CD4-positive, CD25-positive, alpha-beta regulatory T cell (primary cell): ENCODE data around the gene AFM. TPM values are rescaled to one million over a fixed set of nuclear protein-coding genes. Genes with fewer than 3 reads are reported as not detected.

Experiments used
- ATAC-seq, 2 donors: fragments of 150-1000 bp; cut with Tn5 transposase; one replicate each; pipeline ENCODE4 v1.10.0; 2021; ENCODE audit warnings: low read depth in 2 of 2, moderate number of reproducible peaks in 2 of 2, moderate library complexity in 1 of 2
- DNase-seq, 3 donors: peaks; one replicate each; pipeline versions ENCODE4 v3.0.0 to v3.0.0-alpha.2; 2012 to 2022; ENCODE audit warnings: mixed read lengths in 1 of 3
- H3K27ac ChIP-seq: one replicate; pipeline ENCODE4 v1.7.0; 2013; ENCODE audit warnings: mild to moderate bottlenecking, low read length; ENCODE audit not compliant: insufficient read depth, poor library complexity, severe bottlenecking
- H3K27me3 ChIP-seq: one replicate; pipeline ENCODE4 v1.7.0; 2013; ENCODE audit warnings: low read length; ENCODE audit not compliant: control insufficient read depth, insufficient read depth
- H3K36me3 ChIP-seq: one replicate; pipeline ENCODE4 v1.7.0; 2013; ENCODE audit warnings: mild to moderate bottlenecking, low read length, moderate library complexity; ENCODE audit not compliant: control insufficient read depth, insufficient read depth
- H3K4me1 ChIP-seq: 2 replicates; pipeline ENCODE4 v1.7.0; 2013; ENCODE audit warnings: mild to moderate bottlenecking, low read length; ENCODE audit not compliant: insufficient read depth, control insufficient read depth, poor library complexity, severe bottlenecking
- H3K4me3 ChIP-seq: one replicate; pipeline ENCODE4 v1.7.0; 2013; ENCODE audit warnings: low read depth, mild to moderate bottlenecking, low read length, moderate library complexity
- H3K9me3 ChIP-seq, 2 experiments: 1 replicate in 1 of 2; 2 replicates in 1 of 2; pipeline ENCODE4 v1.7.0; 2013; ENCODE audit warnings: low read length in 2 of 2, mild to moderate bottlenecking in 1 of 2, moderate library complexity in 1 of 2; ENCODE audit not compliant: control insufficient read depth in 2 of 2
- H3K27ac Mint-ChIP-seq, 3 donors: one replicate each; pipeline ENCODE4 v1.8.0; 2020 to 2022; ENCODE audit warnings: mild to moderate bottlenecking in 3 of 3, mixed read lengths in 3 of 3, moderate library complexity in 2 of 3
- H3K27me3 Mint-ChIP-seq: one replicate; pipeline ENCODE4 v1.8.0; 2022; ENCODE audit warnings: mild to moderate bottlenecking, mixed read lengths
- H3K36me3 Mint-ChIP-seq: one replicate; pipeline ENCODE4 v1.8.0; 2020; ENCODE audit warnings: mixed read lengths
- H3K4me1 Mint-ChIP-seq, 4 donors: one replicate each; pipeline ENCODE4 v1.8.0; 2020 to 2022; ENCODE audit warnings: mixed read lengths in 4 of 4, mild to moderate bottlenecking in 1 of 4
- H3K4me3 Mint-ChIP-seq, 4 donors: one replicate each; pipeline ENCODE4 v1.8.0; 2020 to 2022; ENCODE audit warnings: mild to moderate bottlenecking in 4 of 4, mixed read lengths in 4 of 4, moderate library complexity in 3 of 4
- H3K9me3 Mint-ChIP-seq, 7 donors: one replicate each; pipeline ENCODE4 v1.8.0; 2020 to 2022; ENCODE audit warnings: mixed read lengths in 7 of 7, mild to moderate bottlenecking in 3 of 7, moderate library complexity in 2 of 7
- polyA plus RNA-seq, 4 donors: library from polyadenylated mRNA; unstranded; fragments of 300-500 nt; fragmentation: Illumina TruSeq; gene quantifications; one replicate each; pipeline ENCODE4 v1.2.3, GENCODE V29; 2021
- total RNA-seq: library from RNA; stranded (reverse); gene quantifications from one replicate; pipeline ENCODE4 v1.2.3, GENCODE V29; 2022

Gene AFM
- total and polyA plus RNA-seq, 5 donors from 2014 or later, result not detected

DNA sequence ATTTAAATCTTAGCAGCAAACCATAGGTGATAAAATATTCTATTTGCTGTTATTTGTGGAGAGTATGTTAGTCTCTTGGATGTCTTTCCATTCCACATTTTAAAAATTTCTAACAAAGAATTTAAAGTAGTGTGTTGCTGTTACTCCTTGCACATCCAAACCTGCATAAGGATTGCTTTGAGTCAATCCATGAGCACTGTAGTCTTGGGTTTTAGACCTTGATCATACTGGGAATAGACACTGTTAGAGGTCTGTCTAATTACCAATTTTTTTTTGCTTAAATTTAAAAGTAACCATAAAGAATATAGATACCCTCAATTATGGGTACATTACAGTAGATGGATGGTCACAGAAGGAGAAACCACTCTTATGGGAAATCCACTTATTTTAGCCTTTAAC lies 44.0 kb upstream of the AFM start:
- no peak overlapping the region for H3K27ac ChIP-seq
- no peak for DNase-seq
- H3K4me1 ChIP-seq, result no peaks in the 10 kb centered on the region
- H3K4me3 Mint-ChIP-seq, result no peak overlapping the region
- H3K27me3 ChIP-seq, result no peaks in the 10 kb centered on the region
- H3K9me3 ChIP-seq, result no peaks in the 10 kb centered on the region
- peaks cover 0 to 2% (median 0%) of the 10 kb centered on the region in 7 donors for H3K9me3 Mint-ChIP-seq
- no peak overlapping the region for H3K27ac Mint-ChIP-seq
- no peaks in the 10 kb centered on the region for H3K36me3 ChIP-seq
- H3K4me3 ChIP-seq, result no peak overlapping the region
- no peak for ATAC-seq
- H3K36me3 Mint-ChIP-seq, result no peaks in the 10 kb centered on the region
- no peaks in the 10 kb centered on the region for H3K27me3 Mint-ChIP-seq
- no peaks in the 10 kb centered on the region for H3K4me1 Mint-ChIP-seq

- Histone ChIP-seq H3K27ac (no peak overlapping the region), H3K4me3 (no peak overlapping the region), H3K4me1 (no peaks in the 10 kb centered on the region), H3K9me3 (no peaks in the 10 kb centered on the region), H3K36me3 (no peaks in the 10 kb centered on the region), H3K27me3 (no peaks in the 10 kb centered on the region)
- no peak for ATAC-seq
- Mint-ChIP-seq H3K27me3 (no peaks in the 10 kb centered on the region), H3K9me3 (peaks cover 0 to 2% (median 0%) of the 10 kb centered on the region in 7 donors), H3K4me3 (no peak overlapping the region), H3K36me3 (no peaks in the 10 kb centered on the region), H3K27ac (no peak overlapping the region), H3K4me1 (no peaks in the 10 kb centered on the region)
- DNase-seq, result no peak
These were observed 43.5 kb upstream of the AFM start for GRCh38 chr4:73438048-73438447.

- H3K27me3 Mint-ChIP-seq, result no peaks in the 10 kb centered on the region
- H3K27ac Mint-ChIP-seq, result no peak overlapping the region
- H3K4me1 Mint-ChIP-seq, result no peaks in the 10 kb centered on the region
- no peaks in the 10 kb centered on the region for H3K36me3 Mint-ChIP-seq
- peaks cover 0 to 2% (median 0%) of the 10 kb centered on the region in 7 donors for H3K9me3 Mint-ChIP-seq
- no peaks in the 10 kb centered on the region for H3K9me3 ChIP-seq
- no peak overlapping the region for H3K4me3 ChIP-seq
- no peaks in the 10 kb centered on the region for H3K4me1 ChIP-seq
- H3K36me3 ChIP-seq, result no peaks in the 10 kb centered on the region
- no peaks in the 10 kb centered on the region for H3K27me3 ChIP-seq
- DNase-seq, result no peak
- no peak overlapping the region for H3K27ac ChIP-seq
- H3K4me3 Mint-ChIP-seq, result no peak overlapping the region
- ATAC-seq, result no peak
These were observed 42.8 kb upstream of the AFM start for GRCh38 chr4:73438582-73439215.

GRCh38 chr4:73439445-73439844 lies 42.1 kb upstream of the AFM start:
- H3K36me3 ChIP-seq, result no peaks in the 10 kb centered on the region
- Mint-ChIP-seq H3K27ac (no peak overlapping the region), H3K27me3 (no peaks in the 10 kb centered on the region), H3K9me3 (peaks cover 0 to 2% (median 0%) of the 10 kb centered on the region in 7 donors), H3K4me1 (no peaks in the 10 kb centered on the region), H3K36me3 (no peaks in the 10 kb centered on the region), H3K4me3 (no peak overlapping the region)
- H3K27ac ChIP-seq, result no peak overlapping the region
- no peaks in the 10 kb centered on the region for H3K27me3 ChIP-seq
- DNase-seq (no peak), ATAC-seq (no peak)
- H3K9me3 ChIP-seq, result no peaks in the 10 kb centered on the region
- no peak overlapping the region for H3K4me3 ChIP-seq
- H3K4me1 ChIP-seq, result no peaks in the 10 kb centered on the region

DNA sequence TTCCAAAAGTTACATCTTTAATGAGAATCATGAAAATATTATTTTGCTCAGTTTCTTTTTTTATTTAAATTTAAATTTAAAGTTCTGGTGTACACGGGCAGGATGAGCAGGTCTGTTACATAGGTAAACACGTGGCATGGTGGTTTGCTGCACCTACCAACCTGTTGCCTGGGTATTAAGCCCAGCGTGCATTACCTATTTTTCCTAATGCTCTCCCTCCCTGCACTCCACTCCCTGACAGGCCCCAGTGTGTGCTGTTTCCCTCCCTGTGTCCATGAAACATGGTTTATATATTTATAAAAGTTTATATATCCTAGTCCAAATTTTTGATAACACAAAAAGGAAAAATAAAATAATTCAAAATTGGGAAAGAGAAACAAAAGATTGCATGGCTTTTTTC lies 41.6 kb upstream of the AFM start:
- H3K27me3 ChIP-seq, result no peaks in the 10 kb centered on the region
- H3K4me3 ChIP-seq, result no peak overlapping the region
- Mint-ChIP-seq H3K9me3 (peaks cover 0 to 2% (median 0%) of the 10 kb centered on the region in 7 donors), H3K4me1 (no peaks in the 10 kb centered on the region), H3K27ac (no peak overlapping the region), H3K27me3 (no peaks in the 10 kb centered on the region), H3K4me3 (no peak overlapping the region), H3K36me3 (no peaks in the 10 kb centered on the region)
- no peaks in the 10 kb centered on the region for H3K9me3 ChIP-seq
- H3K36me3 ChIP-seq, result no peaks in the 10 kb centered on the region
- ATAC-seq (no peak), DNase-seq (no peak)
- no peaks in the 10 kb centered on the region for H3K4me1 ChIP-seq
- H3K27ac ChIP-seq, result no peak overlapping the region

- Mint-ChIP-seq H3K9me3 (peaks cover 0 to 2% (median 0%) of the 10 kb centered on the region in 7 donors), H3K4me3 (no peak overlapping the region), H3K27me3 (no peaks in the 10 kb centered on the region), H3K36me3 (no peaks in the 10 kb centered on the region), H3K4me1 (no peaks in the 10 kb centered on the region), H3K27ac (no peak overlapping the region)
- no peak for ATAC-seq
- no peak overlapping the region for H3K27ac ChIP-seq
- no peaks in the 10 kb centered on the region for H3K27me3 ChIP-seq
- DNase-seq, result no peak
- H3K4me1 ChIP-seq, result no peaks in the 10 kb centered on the region
- no peak overlapping the region for H3K4me3 ChIP-seq
- H3K36me3 ChIP-seq, result no peaks in the 10 kb centered on the region
- H3K9me3 ChIP-seq, result no peaks in the 10 kb centered on the region
These were observed 40.9 kb upstream of the AFM start for GRCh38 chr4:73440653-73441052.

GRCh38 chr4:73442275-73442674 lies 39.3 kb upstream of the AFM start:
- Mint-ChIP-seq H3K36me3 (no peaks in the 10 kb centered on the region), H3K27ac (no peak overlapping the region), H3K9me3 (peaks cover 0 to 2% (median 0%) of the 10 kb centered on the region in 7 donors), H3K27me3 (no peaks in the 10 kb centered on the region), H3K4me1 (no peaks in the 10 kb centered on the region), H3K4me3 (no peak overlapping the region)
- Histone ChIP-seq H3K27ac (no peak overlapping the region), H3K27me3 (no peaks in the 10 kb centered on the region), H3K9me3 (no peaks in the 10 kb centered on the region), H3K4me1 (no peaks in the 10 kb centered on the region), H3K4me3 (no peak overlapping the region), H3K36me3 (no peaks in the 10 kb centered on the region)
- DNase-seq (no peak), ATAC-seq (no peak)

DNA sequence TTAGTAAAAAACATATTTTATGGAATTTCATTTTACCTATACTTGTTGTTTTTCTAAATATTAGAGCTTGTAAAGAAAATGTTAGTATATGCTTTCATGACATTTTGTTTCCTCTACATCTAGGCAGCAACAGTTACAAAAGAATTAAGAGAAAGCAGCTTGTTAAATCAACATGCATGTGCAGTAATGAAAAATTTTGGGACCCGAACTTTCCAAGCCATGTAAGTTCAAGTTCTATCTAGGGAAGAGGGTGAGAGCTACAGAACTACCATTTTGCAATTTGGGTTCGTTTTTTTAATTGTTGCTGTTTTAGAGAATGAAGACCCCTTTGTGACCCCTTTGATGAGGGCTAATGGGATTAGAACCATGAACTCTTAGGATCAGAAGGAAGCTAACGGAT lies 38.3 kb upstream of the AFM start:
- Histone ChIP-seq H3K27ac (no peak overlapping the region), H3K4me1 (no peaks in the 10 kb centered on the region), H3K4me3 (no peak overlapping the region), H3K36me3 (no peaks in the 10 kb centered on the region), H3K9me3 (no peaks in the 10 kb centered on the region), H3K27me3 (no peaks in the 10 kb centered on the region)
- Mint-ChIP-seq H3K9me3 (peaks cover 0 to 2% (median 0%) of the 10 kb centered on the region in 7 donors), H3K27me3 (no peaks in the 10 kb centered on the region), H3K4me3 (no peak overlapping the region), H3K4me1 (no peaks in the 10 kb centered on the region), H3K36me3 (no peaks in the 10 kb centered on the region), H3K27ac (no peak overlapping the region)
- no peak for ATAC-seq
- no peak for DNase-seq
